Activated CD4-positive, alpha-beta T cell treated with anti-CD3 and anti-CD28 coated beads for 4 hours (primary cell): Measurements from ENCODE around the gene CLMP.
A peak's percentile ranks its signal among the peaks of the same experiment; 100 is the strongest.
"Not testable (repeated sequence)": the region's sequence is repeated elsewhere in the genome, so short reads cannot be mapped to it uniquely, and the experiment has no call there.

Experiments
- DNase-seq, 2 donors: peaks; one replicate each; pipeline ENCODE4 v3.0.0-alpha.2; 2020

The CLMP gene

DNA sequence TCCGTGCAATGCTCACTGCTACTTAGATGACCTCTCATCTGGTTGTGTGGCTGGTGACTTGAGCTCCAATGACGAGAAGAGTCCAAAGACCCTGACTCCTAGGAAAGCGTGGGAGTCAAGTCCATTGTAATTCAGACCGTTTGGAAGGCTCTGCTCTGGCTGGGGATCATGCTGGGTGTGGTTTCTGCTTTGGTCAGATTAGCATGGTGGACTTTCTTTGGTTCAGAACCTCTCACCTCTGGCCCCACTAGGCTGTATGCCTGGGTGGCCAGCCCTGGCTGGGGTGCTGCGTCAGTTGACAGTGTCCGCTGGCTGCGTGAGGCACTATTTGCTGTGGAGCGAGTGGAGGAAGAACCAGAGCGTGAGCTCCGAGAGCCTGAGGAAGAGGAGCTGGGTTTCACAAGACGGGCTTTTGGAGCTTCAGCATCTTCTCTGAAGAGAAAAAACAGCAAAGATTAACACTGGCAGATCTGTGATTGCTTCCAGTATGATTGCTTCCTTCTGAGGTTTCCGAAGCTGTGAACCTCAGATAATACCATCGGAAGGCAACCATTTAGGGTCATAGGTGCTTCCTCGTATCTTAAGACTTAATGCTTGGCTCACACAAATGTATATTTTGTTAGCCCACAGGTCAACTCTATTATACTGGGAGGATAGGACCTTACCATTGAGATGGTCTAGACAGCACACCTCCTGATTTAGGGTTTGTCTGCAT is 121.5 kb downstream of the CLMP start:
- DNase-seq: no peak

DNA sequence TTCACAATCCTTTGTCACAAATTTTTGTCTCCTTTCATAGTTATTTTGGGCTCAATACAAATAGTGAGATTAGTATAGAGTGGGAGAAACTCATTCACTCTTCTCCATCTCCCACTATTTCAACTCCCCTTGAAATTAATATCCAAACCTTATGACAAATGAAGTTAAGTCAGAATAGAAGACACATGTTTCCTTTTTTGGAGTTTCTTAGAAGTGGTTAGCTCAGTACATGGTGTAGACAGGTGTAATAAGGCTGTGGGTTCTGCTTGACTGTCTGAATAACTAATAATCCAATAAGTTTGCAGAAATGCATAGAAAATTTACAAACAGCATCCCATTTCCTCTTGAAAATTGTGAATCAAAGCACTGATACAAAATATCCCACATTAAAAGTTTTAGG is 122.3 kb downstream of the CLMP start:
- DNase-seq: no peak

DNA sequence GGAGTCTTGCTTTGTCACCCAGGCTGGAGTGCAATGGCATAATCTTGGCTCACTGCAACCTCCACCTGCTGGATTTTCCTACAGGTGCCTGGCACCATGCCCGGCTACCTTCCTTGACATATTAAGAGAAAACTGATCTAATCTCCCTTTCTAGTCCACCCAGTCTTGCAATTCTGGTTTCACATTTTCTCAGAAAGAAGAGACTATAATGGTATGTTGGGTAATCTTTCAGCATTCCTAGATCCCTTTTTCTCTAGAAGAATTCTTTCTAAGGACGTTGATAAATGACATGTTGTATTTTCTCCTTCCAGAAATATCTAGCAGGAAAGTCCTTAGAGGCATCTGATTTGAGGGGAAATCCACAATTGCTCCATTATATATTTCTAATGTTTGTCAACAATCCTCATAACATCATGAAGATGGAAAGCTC is 122.7 kb downstream of the CLMP start:
- DNase-seq: no peak

DNA sequence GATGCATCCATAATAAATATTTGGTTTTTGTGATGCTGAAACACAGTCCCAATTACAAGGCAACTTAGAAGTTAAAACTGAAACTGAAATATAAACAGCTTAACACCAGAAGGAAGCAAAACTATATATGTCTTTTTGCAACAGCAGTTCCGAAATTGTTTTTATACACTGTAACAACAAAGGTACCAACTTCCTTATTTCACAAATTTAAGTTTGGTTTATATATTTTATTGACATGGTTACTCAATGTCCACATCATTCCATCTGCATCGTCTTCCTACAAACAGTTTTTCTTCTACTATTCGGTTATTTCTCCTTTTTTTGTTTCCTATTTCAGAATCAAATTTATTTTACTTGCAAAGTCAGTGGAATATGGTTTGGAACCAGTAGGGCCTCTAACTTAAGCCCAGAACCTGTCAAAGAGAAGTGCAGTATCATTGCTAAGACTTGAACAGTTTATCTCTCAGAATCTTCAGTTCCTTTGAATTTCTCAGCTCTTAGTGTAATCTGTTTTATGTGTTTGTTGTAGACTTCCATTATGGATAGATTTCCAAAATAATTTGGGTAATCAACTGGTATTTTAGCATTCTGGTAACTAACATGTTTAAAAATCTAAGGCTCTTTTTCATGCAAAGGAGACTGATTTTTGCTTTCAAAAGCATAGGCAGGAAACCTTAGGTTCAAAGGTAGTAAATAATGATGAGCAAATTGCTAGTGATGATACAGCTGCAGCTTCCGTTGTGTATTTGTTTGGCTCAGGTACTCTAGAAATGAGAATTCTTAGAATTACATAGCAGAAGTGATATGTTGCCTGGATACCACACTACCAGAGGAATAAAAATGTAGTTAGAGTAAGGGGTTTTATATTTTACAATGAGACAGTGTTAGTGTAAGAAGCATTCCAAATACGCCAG is 124.9 kb downstream of the CLMP start:
- no peak for DNase-seq

DNA sequence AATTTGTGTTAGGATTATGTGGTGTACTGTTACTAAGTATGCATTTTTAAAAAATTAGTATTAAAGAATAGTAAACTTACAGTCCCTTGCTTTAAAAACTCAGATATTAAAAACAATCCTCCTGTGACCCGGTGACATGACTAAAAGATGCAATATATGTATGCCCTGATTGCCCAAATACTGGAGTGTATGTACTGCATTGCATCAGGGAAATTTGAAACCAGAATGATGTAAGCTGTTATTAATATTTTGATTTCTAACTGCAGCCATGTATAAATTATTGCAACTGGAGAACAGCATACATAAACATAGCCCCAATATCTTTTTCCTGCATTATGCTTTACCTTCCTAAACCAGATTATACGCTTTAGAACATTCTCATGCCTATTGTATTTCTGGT is 129.4 kb downstream of the CLMP start:
- DNase-seq: no peak

DNA sequence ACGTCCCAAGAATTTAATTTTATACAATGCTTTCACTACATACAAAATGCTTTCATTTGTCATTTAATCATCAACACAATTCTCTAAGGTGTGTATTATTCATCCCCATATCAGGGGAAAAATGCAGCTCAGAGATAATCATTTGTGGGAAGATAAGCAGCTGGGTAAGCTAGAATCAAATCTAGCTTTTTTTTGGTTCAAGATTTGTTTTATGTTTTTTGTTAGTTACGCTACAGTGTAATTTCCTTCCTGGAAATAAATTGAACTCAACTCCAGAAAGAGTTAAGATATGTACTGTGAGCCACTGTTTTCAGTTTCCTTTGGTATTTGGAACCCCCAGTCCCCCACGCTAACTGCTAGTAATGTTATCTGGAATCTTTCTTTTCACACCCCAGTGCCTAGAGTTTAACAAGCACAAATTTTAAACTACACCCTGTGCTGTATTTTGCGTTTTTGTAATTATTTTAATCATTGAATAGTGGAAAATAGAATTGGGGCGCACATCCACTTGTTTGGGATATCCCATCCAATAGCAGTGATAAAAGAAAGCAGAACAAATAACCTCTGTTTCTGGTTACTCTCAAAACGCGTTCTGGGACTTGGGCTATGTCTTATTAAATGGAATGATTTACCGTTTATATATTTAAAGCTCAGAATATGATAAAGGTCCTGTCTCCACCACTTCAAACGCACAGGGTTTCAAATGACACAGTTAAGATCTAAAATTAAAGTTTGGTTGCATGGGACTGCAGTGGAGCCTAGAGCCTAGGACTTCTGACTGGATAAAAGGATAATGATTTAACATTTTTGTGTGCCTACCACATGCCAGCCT is 131.0 kb downstream of the CLMP start:
- no peak for DNase-seq

DNA sequence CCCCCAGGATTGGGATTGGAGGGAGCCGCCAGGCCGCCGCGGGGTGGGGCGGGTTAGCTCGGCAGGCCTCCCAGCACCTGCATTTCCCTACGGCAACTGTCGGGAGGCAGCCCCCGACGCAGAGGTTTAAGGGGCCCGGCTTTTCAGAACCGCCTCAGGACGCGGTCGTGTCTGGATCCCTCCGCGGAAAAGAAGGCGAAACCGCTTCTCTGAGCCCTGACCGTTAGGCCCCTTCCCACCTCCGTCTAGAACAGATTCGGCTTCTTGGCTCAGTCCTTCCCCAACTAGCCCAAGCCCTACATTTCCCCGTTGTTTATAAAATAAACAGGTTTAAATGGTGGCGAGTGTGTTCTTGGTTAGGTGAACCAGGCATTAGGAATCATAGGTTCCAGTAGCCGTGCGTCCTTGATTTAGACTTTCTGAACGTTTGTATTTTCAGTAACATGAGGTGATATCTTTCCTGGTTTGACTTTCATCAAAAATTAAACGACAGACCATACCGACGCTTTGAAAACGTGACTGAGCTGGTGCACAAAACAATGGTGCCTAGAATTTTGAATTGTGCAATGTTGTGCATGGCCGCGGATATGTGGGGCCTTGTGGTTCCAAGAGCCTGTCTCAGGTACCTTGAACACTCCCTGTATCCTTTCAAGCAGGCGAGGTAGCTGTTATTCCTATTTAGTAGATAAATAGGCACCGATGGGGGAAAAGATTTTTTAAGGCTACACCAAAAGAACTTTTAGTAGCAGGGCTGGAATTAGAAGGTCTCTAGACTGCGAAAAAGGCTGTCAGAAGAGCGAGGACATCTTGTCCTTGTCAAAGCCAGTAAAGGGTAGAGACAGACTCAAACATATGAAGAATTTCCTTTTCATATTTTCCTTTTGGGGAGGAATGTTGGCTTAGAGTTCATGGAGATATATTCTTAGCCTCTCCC is 131.9 kb downstream of the CLMP start:
- peak; percentile 32 to 33 for DNase-seq

DNA sequence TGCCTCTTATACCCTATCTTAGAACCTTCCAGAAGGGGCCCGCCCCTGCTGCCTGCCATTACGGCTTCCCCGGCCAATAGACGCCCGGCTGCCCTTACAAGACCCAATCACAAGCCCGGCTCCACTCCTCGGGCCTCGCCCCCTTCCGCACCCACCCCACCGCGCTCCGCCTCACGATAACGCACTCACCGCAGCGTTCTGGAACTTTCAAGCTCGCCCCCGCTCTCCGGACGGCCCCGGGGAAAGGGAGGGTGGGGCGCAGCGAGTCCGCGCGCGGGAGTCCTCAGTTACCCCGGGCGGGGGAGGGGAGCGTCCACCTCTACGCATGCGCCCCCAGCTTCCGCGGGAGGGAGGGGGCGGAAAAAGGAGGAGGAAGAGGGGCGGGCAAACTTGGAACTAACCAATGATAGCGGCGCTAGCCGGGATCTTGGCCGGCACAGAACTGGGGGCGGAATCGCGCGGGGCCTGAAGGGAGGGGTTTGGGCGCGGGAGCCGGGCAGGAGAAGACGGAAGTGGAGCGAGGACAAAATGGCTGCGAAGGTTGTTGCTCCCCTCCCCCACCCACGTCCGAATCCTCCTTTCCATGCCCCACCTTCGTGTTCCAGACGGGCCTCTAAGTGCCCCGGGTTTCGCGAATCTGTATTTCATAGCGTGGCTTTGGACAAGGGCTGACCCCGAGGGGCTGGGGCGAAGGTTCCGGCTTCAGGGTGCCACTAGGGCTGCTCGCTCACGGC is 132.7 kb downstream of the CLMP start:
- peak; percentile 99 to 100 for DNase-seq

DNA sequence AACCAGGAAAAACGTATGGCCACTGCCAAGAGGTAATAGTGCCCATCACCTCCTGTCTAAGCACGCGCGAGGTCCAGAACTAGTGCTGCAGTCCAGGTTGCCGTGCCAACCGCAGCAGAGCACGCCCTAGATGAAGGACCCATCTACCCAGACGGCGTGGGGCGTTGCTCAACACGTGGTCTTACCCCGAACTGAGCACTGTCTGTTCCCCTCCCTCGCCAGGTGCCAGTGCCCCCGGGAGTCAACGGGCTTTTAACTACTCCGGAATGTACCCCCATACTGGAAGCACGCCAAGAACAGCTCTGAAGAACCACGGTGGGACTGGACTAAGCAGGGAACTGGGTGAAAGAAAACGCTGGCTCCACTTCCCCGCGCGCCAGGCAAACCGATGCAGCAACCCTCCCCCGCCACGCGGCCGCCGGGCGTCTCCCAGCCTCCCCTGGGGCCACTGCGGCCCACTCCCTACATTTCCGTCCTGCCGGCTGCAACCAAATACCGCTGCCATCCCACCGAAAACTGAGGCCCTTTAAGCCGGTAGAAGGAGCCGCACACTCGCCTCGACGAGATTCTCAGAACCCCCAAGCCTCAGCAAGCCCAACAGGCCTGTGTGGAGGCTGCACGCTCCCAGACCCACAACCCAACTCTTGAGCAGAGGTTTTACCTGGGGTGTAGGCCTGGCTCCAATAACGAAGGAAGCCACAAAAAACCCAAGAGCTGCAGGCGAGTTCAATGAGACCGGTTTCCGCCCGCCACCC is 133.5 kb downstream of the CLMP start, which contains the start of gene HSPA8:
HSPA8 (minus strand) TSS at position 734 of the 755 bp plus-strand sequence. CDS start 812 bp downstream, outside the sequence.
- DNase-seq: peak; percentile 58 to 70

DNA sequence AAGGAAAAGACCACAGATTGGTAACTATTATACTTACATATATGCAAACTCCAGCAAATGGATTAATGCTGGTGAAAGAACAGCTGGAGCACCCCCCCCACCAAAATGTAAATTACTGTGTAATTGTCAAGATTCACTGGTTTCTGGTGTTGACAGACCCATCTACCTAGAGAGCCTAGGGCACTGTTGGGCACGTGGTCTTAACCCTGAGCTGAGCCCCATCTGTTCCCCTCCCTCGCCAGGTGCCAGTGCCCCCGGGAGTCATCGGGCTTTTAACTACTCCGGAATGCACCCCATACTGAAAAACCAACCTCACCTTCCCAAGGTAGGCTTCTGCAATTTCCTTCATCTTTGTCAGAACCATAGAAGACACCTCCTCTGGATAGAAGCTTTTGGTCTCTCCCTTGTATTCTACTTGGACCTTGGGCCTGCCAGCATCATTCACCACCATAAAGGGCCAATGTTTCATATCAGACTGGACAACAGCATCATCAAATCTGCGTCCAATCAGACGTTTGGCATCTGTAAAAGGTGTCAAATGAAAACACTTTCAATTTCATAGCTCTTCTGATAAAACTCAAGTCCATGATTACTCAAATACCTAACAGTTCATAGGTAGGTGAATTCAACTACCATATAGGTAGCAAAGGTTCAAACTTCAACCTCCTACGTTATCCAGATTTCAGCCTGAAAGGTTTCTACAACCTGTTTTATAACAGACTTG is 134.6 kb downstream of the CLMP start:
- no peak for DNase-seq

DNA sequence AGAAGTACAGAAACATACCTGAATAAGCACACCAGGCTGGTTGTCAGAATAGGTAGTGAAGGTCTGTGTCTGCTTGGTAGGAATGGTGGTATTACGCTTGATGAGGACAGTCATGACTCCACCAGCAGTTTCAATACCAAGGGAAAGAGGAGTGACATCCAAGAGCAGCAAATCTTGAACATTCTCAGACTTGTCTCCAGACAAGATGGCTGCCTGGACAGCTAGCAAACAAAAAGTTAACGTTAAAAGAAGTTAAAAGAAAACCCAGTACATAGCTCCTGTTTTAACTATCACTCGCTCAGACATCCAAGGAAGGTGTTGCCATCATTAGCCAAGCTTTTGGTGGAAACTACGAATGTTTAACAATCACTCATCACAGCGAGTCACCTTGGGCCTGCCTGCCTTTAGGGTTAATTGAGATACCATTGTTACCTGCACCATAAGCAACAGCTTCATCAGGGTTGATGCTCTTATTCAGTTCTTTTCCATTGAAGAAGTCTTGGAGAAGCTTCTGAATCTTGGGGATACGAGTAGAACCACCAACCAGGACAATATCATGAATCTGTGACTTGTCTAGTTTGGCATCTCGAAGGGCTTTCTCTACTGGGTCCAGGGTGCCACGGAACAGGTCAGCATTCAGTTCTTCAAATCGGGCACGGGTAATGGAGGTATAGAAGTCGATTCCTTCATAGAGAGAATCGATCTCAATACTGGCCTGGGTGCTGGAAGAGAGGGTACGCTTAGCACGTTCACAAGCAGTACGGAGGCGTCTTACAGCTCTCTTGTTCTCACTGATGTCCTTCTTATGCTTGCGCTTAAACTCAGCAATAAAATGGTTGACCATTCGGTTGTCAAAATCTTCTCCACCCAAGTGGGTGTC is 135.8 kb downstream of the CLMP start:
- not testable (repeated sequence) for DNase-seq

DNA sequence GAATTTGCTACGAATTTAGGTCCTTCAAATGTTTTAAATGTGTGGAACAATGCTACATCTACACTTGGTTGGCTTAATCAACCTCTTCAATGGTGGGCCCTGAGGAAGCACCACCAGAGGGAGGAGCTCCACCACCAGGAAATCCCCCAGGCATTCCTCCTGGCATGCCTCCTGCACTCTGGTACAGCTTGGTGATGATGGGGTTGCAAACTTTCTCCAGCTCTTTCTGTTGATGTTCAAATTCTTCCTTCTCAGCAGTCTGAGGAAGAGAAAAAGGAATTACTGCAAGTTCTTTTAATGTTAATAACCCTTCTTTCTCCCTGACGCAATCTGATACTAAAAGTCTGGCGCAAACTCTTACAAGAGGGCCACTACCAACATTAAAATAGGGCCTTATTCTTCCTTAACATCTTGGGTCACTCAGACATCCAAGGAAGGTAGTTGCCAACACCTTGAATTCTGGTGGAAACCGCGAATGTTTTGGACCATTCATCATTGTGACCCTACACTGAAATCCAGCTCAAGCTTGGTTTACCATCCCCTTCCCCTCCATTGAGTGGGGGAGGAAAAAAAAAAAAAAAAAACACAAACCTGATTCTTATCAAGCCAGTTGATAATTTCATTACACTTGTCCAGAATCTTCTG is 137.3 kb downstream of the CLMP start:
- no peak for DNase-seq

DNA sequence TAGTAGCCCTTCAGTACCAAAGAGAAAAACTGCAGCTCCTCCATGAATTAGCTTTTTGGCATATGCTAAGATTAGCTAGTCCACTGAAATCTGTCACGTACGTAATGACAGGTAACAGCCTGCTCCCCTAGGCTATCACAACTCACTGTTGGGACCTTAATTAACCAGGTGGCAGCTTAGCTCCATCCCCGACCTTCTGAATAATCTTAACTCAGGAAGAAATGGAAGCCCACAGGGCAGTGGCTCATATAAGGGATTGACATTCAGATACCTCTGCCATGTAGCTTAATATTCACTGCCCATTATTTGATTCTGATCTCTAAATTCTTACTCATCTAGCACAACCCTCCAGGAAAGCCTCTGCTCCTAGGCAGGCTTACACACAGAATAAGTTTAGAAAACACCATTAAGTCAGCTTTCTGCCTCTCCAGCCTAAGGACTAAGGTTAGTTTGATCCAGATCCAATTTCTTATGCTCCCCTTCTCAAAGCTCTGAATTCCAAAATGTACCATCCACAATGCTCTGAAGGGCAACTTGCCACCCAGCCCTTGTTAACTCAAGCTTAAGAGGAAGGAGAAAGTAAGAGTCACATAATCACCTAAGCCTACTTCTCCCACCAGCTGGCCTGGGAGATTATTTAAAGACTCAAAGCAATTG is 138.1 kb downstream of the CLMP start:
- DNase-seq: no peak

DNA sequence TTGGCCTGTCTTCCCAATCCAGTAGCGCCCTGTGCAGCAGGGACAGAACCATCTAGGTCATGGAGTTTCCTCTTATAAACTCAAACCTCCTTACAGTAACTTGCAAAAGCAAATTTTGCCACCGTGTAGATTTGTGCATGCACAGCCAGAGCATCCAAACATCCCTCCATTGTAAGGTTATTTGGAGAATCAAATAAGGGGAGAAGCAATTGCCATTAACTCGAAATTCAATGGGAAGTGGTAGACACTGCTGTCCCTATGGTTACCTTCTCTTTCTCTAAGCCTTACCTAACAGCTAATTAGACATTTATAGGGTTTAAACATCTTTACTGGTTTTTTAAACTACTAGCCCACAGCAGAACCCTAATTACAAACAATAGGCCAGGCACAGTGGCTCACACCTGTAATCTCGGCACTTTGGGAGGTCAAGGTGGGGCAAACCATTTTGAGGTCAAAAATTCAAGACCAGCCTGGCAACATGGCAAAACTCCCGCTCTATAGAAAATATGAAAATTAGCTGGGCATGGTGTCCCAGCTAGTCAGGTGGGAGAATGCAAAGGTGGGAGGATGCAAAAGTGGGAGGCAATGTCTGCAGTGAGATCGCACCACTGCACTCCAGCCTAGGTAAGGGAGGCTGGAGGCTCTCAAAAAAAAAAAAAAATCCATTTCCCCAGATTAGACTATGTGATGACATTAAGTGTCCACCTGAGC is 139.7 kb downstream of the CLMP start:
- DNase-seq: no peak

DNA sequence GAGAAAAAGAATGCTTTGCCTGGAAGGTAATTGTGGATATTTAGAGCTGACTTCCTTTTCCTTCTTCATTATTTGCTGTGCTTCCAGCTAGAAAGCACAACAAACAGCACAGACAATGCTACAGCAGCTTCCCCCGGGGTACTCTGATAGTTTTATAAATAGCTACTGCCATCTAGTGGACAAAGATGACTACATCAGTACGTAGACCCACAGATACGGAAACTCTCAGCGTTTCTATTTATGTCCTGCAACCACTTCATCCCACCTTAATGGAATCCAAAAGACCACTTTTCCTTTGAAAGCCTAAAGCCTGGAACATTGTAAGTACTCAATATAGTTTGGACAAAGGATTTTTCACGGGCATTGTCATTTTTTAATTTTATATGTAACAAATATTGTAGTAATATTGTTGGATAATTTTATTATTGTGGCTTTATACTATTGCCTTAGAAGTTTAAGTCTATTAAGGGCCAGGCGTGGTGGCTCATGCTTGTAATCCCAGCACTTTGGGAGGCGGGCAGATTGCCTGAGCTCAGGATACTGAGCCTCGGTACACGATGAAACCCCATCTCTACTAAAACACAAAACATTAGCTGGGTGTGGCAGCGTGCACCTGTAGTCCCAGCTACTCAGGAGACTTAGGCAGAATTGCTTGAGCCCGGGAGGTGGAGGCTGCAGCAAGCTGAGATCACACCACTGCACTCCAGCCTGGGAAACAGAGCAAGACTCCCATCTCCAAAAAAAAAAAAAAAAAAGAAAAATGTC is 140.6 kb downstream of the CLMP start:
- DNase-seq: peak in 1 of 2 donors; percentile 38
